ENCODE data around the gene SLC16A4. TPM values are rescaled to one million over a fixed set of nuclear protein-coding genes. Genes with fewer than 3 reads are reported as not detected.
A peak's percentile ranks its signal among the peaks of the same experiment; 100 is the strongest.

The SLC16A4 gene
- total and polyA plus RNA-seq, 2 of the 8 experiments (the other 6 are each of a cell fraction or from before 2014, with no cell fraction given): 0.30 to 0.43 TPM

DNA sequence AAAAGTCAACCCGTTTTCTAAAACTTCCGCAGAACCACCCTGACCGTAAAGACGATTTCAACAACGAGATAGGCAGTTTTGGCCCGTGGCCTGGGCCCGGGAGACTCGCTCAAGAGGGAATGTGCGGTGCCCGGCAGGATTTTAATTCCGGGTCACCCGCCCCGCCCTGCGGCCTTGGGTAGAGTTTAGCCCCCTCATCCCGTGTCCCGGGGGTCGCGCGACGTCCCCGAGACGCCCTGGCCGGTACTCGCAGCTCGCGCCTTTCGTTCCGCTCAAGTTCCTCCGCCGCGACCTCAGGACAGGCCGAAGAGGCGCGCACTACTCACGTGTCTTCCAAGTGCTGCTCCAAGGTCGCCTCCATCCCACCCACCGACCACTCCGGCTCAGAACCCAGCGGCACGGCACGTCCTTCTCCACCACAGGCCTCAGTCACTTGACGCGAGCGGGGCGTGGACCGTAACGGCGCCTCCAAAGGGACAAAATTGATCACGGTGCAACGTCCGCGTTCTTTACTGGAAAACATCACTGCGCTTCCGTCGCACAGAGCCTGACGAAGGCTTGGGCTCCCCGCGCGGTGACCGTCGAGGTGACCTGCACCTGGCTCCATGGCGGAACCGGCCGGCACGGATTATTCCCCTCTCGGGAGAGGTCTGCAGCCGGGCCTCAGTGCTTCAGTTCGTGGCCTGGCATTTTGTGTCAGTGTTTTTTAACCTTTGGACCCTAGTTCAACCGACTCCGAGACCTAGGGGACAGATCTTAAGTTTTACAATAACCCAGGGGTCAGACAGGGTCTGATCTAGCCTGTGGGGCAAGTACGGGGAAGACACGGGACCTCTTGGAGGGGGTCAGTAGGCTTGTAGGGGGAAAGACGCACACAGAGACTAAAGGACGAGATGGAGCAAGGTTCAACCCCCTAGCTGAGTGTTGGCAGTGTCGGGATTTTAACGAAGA, 16.7 kb upstream of the SLC16A4 start, which contains the start of gene LAMTOR5 (continued):
- TF ChIP-seq RXRA (IDR thresholded peaks at IDR 0.05; ENCODE audit: insufficient read depth, low read depth, low read length) (no peak), POU5F1 (IDR thresholded peaks at IDR 0.05; ENCODE audit: low read depth, low read length) (no peak), ZNF274 (IDR thresholded peaks at IDR 0.05; ENCODE audit: borderline replicate concordance, extremely low read depth, low read length) (no peak), ASH2L (IDR thresholded peaks at IDR 0.05; ENCODE audit: low read length) (peak; percentile 81), EGR1 (IDR thresholded peaks at IDR 0.05; ENCODE audit: borderline replicate concordance, low read depth, low read length) (no peak), GABPA (IDR thresholded peaks at IDR 0.05; ENCODE audit: borderline replicate concordance, insufficient read depth, low read length) (no peak; the same call in 1 of the 2 replicates), HDAC2 (IDR thresholded peaks at IDR 0.05; ENCODE audit: borderline replicate concordance in 1 of 2, low read depth in 2 of 2, low read length in 2 of 2) (peak in 1 of 2 experiments; percentile 93; a peak in 1 of 4 replicates), KDM1A (IDR thresholded peaks at IDR 0.05; ENCODE audit: borderline replicate concordance, low read length) (no peak), RFX5 (IDR thresholded peaks at IDR 0.05; ENCODE audit: borderline replicate concordance, low read depth, low read length) (no peak), CHD1 (IDR thresholded peaks at IDR 0.05; ENCODE audit: low read depth, low read length) (no peak), HDAC6 (IDR thresholded peaks at IDR 0.05; ENCODE audit: low read depth, low read length) (no peak), SIX5 (IDR thresholded peaks at IDR 0.05; ENCODE audit: low read depth, low read length) (no peak), SP1 (IDR thresholded peaks at IDR 0.05; ENCODE audit: low read depth, low read length) (no peak), POLR2AphosphoS5 (IDR thresholded peaks at IDR 0.05; ENCODE audit: low read depth, low read length) (peak; percentile 89), NANOG (IDR thresholded peaks at IDR 0.05; ENCODE audit: insufficient read depth, low read depth, low read length, poor library complexity, severe bottlenecking) (no peak), PHF8 (conservative IDR thresholded peaks at IDR 0.05; ENCODE audit: low read depth, low read length) (peak; percentile 88), CBX5 (IDR thresholded peaks at IDR 0.05; ENCODE audit: low read depth, low read length) (no peak), BRCA1 (IDR thresholded peaks at IDR 0.05; ENCODE audit: low read depth, low read length) (no peak), JUND (IDR thresholded peaks at IDR 0.05; ENCODE audit: low read length) (no peak), SIN3A (conservative IDR thresholded peaks at IDR 0.05 in 1 of 2, IDR thresholded peaks at IDR 0.05 in 1 of 2; ENCODE audit: low read depth in 1 of 2, low read length in 2 of 2) (peak in 1 of 2 experiments; percentile 79; a peak in 1 of 4 replicates)
- TF ChIP-seq, protein P1, sequence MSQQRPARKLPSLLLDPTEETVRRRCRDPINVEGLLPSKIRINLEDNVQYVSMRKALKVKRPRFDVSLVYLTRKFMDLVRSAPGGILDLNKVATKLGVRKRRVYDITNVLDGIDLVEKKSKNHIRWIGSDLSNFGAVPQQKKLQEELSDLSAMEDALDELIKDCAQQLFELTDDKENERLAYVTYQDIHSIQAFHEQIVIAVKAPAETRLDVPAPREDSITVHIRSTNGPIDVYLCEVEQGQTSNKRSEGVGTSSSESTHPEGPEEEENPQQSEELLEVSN (IDR thresholded peaks at IDR 0.05): peak; percentile 62
- TF ChIP-seq, protein P2, sequence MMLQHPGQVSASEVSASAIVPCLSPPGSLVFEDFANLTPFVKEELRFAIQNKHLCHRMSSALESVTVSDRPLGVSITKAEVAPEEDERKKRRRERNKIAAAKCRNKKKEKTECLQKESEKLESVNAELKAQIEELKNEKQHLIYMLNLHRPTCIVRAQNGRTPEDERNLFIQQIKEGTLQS (IDR thresholded peaks at IDR 0.05; ENCODE audit: insufficient read depth, low read depth, low read length): peak; percentile 84; the same call in 1 of the 2 replicates

Data from H1 (cell line).